HG03159 (cell line): ENCODE measurements around the gene ZNF341.
A peak's percentile ranks its signal among the peaks of the same experiment; 100 is the strongest.
"Not testable (repeated sequence)": the region's sequence is repeated elsewhere in the genome, so short reads cannot be mapped to it uniquely, and the experiment has no call there.

Experiments
- ATAC-seq: cut with Tn5 transposase; IDR thresholded peaks from one replicate; pipeline ENCODE4 v1.9.1; 2021; ENCODE audit warnings: mild to moderate bottlenecking, moderate library complexity; ENCODE audit not compliant: unreplicated experiment

The ZNF341 gene

DNA sequence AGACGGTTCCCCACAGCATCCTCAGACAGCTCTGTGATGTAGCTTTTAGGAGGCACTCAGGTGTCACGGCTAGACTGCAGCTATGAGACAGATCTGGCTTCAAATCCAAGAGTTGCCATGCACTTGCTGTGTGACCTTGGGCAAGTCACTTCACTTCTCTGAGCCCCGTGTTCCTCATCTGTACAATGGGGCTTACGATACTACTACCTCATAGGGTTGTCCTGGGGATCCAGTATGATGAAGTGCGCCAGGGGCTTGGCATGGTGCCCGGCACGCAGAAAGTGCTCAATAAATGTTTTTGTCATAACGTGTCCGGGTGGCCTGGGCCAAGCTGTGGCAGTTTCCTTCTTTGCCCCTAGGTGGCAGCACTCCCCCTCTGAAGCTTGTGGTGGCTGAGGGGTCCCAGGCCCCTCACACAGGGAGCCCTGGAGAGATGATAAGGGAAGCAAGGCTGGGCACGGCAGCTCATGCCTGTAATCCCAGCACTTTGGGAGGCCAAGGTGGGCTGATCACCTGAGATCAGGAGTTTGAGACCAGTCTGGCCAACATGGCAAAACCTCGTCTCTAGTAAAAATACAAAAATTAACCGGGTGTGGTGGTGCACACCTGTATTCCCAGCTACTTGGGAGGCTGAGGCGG is 60.3 kb downstream of the ZNF341 start:
- ATAC-seq = no peak

DNA sequence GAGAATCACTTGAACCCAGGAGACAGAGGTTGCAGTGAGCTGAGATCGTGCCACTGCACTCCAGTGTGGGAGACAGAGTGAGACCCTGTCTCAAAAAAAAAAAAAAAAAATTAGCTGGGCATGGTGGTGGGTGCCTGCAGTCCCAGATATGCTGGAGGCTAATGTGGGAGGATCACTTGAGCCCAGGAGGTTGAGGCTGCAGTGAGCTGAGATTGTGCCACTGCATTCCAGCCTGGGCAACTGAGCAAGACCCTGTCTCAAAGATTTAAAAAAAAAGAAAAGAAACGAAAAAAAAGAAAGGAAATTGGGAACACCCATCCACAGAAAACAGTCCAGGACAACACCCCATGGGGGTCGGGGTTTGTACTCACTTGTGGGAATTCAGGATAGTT is 60.8 kb downstream of the ZNF341 start:
- ATAC-seq = not testable (repeated sequence)

DNA sequence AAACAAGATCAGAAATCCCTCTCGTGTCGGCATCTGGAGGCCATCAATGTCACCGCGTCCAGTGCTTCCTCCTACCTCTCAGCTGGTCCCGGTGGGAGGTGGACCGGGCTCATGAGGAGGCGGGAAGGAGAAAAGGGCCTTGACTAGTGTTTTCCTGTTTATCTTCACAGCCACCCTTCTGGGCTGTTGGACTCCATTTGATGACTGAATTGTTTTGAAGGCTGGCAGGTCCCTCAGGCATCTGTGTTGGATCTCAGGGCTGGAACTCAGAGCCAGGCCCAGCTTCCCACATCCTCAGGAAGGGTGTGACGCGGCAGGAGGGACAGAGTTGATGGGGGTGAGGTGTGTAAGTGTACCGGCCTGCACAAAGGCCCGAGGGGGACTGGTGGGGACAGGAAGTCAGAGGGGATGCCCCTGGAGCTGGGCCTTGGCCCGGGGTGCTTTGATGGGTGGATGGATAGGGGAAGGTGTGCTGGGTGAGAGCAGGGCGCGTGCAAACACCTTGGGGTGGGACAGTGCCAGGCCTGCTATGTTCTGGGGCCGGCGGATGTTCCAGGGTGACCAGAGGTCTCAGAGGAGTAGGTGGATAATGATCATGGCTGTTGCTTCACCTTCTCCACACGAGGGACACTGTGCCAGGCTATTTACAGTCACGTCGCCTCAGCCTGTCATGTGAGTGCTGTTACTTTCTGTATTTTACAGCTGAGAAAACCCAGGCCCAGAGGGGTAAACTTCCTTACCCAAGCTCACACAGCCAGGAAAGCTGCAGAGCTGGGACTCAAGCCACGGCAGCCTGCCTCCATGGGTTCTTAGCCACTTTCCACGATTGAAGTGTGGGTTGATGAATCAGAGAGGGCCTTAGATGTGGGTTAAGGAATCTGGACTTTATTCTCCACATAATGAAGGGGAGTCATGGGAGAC is 61.5 kb downstream of the ZNF341 start:
- ATAC-seq = no peak

DNA sequence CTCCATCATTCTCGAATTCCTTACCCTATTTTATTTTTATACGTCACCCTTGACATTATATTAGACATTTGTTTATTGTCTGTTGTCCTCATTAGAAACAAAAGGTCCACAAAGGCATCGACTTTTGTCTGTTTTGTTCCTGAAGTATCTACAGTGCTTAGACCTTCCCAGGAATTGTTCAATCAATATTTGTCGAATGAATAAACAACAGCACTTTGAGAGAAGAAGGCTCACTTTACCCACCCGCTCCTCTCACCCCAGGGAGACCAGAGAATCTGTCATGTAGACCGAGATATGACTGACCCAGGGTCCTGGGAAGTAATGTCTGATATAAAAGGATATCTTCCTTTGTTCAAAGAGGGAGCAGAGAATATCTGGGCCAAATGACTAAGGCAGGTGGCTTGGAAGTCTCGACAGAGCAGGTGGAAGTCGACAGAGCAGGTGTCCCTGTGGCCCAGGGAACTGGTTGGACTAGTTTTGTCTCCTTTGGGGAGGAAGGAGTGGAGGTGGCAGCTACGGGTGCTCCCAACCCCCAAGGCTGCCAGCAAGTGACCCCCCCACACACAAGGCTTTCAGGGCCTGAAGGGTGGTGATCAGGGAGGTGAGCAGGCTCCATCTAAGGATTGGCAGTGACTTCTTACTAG is 64.6 kb downstream of the ZNF341 start:
- ATAC-seq = no peak

DNA sequence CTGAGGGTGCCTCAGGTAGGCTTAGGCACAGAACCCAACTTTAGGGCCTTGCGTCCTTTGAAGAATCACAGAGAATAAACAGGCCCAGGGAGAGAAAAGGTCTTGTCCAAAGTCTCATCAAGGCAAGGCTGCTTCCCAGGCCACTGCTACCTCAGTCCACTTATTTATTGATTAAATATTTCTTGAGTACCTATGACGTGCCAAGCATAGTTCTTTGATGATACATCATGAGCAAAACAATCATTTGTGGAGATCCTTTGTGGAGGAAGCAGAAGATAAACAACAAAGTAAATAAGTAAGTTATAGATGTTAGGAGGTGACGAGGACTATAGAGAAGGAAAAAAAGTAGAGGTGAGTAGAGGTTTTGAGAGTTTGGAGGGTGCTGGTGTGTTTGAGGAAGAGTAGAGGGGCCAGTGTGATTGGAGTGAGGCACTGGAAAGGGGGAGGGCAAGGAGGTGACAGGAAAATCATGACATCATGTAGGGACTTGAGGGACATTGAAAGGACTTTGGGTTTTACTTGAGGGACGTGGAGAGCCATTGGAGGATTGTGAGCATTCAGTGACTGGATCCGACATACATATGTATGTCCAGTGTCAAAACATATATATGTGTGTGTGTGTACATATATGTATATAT is 65.2 kb downstream of the ZNF341 start:
- no peak for ATAC-seq

DNA sequence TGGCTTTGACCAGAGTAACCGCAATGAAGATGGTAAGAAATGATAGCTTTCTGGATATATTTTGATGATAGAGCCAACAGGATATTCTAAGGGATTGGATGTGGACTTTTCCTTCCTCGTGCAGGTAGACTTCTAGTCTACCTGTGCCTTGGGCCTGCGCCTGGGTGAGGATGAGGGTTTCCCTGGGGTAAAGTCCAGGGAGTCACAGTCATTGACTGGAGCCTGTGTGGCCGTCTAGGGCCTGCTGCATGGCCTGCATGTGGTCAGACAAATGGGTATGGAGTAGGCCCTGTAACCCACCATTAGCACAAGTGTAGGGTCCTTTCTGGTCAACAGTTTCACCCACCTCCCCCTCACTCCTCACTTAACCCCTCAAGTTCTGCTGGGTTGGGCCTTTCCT is 66.6 kb downstream of the ZNF341 start:
- no peak for ATAC-seq

DNA sequence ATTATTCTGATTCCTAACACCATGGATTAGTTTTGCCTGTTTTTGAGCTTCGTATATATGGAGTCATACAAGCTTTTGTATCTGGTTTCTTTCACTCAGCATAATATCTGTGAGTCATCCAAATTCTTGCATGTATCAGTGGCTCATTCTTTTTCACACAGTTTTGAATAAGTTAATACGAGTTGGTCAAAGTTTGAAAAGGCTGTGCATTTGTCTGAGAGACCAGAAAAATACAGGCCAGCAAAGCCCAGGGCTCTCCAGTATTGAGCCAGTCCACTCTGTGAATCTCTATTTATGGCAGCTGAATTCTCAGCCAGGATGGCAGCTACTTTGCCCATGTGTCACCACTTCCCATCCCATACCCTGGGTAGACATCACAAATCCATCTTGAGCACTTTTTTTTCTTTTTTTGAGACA is 72.1 kb downstream of the ZNF341 start:
- no peak for ATAC-seq

DNA sequence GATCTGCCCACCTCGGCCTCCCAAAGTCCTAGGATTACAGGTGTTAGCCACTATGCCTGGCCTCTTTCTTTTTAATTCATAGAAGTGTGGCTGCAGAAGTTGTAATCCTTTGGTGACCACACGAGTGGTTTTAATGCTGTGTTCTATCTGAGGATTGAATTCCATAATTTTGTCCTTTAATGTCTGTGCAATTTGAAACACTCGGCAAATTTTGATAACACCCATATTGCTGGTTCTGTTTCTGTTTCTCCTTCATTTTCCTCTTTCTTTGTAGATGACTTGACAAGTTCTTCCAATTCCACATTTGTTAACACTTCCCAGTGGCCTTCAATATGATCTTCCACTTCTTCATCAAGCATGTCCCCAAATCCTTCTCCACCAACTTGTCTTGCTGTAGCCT is 76.6 kb downstream of the ZNF341 start:
- no peak for ATAC-seq

DNA sequence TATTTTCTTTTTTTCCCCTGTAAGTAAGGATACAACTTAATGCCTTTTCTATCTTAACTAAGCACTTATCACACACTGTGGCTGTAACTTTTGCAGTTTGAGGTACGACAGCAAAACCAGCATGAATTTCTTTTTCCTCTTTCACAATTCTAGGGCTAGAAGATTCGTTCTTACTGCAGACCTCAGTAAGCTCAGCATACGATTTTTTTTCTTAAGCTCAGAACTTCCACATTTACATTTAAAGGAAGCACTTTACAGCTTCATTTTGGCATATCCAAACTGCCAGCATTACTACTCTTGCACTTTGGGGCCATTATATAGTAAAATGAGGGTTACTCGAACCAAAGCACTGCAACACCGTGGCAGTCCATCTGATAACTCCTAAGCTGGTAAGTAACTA is 78.5 kb downstream of the ZNF341 start:
- ATAC-seq = no peak

DNA sequence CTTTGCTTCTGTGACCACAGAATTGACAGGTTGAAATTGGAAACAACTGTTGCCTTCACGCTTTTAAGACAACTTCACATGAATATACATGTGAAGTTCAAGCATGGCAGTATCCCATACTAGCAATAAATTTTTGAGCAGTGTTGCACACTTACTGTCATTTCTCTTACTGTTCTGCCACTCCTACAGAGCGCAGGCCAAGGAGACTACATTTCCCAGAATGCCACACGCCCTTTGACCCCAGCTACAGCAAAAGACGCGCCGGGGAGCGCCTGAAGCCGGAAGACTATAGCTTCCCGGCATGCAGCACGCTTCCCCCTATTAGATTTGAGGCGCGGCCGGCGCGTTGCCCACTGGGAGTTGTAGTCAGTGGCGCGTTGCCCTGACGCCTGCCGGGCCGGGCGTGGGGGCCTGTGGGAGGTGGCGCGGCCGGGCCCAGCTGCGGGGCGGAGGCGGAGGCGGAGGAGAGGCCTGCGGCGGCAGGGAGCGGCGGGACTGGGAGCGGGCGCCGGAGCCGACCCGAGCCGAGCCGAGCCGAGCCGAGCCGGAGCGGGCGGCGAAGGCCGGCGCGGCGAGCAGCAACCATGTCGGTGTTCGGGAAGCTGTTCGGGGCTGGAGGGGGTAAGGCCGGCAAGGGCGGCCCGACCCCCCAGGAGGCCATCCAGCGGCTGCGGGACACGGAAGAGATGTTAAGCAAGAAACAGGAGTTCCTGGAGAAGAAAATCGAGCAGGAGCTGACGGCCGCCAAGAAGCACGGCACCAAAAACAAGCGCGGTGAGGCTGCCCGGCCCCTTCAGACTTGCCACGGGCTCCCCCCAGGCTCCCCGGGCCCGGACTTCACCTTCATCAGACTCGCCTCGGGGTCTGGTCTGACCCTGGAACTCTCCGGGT is 79.3 kb downstream of the ZNF341 start, which contains the start of gene CHMP4B:
CHMP4B (plus strand) TSS at position 464 of the 891 bp plus-strand sequence; CDS start at position 585, 121 bp downstream.
- peak; percentile 94 for ATAC-seq

DNA sequence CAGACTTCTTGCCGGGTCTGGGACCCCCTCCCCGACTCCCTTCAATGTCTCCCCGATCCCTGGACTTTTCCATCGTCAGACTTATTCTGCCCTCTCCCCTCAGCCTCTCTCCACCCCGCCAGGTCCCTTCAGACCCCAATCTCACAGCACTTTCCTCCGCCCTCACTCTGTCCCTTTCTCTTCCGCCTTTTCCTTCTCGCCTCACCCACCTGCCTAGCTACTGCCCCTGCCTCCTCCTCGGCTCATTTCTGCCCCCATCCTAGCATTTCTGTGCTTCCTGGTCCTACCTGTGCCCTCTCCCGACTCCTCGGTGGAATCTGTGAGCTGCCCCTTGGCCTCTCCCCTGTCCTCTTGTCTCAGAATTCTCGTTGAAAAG is 80.0 kb downstream of the ZNF341 start:
- peak; percentile 13 for ATAC-seq

DNA sequence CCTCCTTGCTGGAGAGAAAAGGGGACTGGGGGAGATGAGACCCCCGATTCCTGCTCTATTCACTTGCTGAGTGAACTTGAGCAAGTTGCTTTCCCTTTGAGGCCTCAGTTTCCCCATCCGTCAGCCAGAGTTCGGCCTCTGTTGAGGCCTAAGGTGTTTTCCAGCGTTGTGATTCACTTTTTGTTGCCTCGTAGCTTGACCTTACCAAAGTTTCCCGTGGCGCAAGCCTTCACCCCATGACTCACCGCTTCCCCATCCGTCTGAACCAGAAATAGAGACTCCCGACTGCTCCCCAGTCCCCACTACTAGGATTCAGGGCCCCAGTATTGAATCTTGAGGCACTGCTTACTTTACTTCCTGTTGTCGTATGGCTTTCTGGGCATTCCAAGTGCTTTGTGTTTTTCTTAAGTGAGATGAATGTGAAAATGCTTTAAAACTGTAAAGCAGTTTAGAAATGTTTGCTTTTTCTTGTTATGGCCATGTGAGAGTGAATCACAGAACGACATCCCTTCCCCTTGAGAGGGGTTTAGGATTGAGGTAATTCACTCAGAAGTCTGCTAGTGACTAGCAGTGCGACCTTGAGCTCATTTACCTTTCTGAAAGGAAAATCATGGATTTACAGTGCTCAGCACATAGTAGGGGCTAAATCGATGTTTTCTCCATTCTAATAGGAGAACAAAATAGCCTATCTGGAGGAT is 80.5 kb downstream of the ZNF341 start:
- ATAC-seq = no peak

DNA sequence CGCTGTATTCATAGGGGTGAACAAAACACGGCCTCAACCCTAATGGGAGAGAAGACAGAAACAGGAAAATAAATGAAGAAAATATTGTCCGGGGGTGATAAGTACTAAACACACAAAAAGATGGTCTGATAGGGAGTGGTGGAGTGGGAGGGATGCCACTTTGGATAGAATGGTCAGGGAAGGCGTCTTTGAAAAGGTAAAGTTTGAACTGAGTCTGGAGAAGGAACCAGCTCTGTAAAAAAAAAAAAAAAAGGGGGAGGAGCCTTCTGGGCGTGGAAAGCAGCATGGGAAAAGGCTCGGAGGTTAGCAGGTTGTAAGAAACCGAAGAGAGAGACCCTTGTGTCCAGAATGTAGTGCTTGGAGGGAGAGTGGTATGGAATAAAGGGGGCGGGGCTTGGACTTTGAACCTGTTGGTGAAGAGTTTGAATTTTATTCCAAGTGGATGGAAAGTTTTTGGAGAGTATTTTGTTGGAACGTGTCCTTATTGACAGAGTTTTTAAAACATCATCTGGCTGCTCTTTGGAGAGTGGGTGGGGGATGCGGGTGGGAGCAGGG is 81.2 kb downstream of the ZNF341 start:
- no peak for ATAC-seq

DNA sequence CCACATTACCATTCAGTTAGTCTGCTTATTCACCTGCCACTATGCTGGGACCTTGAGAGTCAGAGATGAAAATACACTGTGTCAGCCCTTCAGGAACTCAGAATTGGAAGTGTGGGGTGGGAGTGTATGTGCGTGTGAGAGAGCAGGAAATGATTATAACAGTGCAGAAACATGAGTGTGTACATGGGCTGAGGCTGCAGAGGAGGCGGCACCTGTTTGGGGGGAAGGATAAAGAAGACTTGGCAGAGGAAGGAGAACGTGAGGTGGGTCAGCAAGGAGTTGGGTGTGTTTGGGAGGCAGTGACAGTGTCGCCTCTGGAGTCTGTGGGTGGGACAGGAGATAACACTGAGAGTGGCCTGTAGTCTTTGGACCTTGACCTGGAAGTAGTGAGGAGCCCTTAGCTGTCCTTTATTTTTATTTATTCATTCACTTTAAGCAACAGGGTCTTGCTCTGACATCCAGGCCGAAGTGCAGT is 82.5 kb downstream of the ZNF341 start:
- no peak for ATAC-seq

DNA sequence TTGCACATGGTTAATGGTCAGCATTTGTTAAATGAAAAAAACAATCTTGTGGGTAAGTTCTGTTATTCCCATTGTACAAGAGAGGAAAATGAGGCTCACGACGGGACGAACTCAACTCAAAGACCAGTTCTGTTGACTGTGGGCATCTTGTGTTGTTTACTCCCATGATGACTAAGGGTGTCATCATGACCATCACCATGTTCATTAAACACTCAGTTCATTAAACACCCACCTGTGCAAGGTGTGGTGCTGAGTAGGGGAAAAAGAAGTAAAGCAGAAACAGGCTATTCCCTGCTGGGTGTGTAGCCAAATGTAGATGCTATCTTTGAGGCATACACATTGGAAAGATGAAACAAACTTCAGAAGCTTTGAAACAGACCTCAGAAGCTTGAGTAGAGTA is 83.9 kb downstream of the ZNF341 start:
- ATAC-seq = no peak

DNA sequence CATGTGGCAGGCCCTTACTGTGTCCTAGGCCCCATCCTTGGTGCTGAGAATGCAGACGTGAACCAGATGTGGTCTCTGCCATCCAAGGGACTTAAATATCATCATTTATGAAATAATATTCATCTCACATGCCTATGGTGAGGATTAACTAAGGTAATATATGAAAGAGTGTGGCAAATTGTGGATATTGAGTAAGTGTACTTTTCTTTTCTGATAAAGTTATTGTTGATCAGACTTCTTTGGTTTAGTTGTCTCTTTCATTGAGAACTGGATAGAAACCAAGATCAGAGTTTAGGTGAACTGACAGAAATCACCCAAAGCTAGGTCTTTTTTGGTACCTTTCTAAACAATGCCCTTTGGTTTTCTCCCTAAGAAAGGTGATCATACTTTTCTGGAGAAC is 84.4 kb downstream of the ZNF341 start:
- ATAC-seq = no peak

DNA sequence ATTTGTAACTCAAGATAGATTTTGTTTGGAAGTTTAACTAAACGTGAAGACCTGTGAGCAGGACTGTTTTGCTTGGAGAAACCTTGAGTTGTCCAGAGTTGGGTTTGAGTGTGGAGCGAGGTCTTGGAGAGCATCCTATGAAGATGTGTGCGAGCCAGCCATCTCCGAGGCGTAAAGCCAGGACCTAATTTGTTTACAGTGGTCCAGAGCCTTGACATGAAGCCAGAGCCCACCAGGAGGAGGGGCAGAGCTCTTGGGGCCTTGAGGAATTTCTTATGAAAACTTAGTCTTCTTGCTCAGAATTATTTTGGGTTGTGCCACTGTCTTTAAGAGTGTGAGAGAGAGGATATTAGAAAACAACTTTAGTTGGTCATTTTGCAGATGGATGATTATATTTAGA is 85.6 kb downstream of the ZNF341 start:
- ATAC-seq = no peak

DNA sequence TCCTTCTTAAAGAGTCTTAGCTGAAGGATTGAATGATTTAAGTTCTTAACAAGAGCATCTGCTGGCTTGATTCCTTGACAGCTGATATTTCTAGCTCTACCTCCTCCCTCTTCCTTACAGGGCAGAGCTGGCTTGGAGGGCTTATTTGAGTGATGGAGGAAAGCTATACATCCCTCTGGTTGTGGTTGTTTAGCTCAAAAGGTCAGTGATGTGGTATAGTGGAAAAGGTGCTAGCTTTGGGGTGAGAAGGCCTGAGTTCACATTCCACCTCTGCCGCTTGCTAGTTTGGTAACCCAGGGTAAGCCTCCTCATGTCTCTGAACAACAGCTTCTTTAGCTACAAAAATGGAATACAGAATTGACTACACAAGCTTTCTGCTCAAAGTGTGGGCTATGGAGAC is 87.7 kb downstream of the ZNF341 start:
- ATAC-seq = no peak

DNA sequence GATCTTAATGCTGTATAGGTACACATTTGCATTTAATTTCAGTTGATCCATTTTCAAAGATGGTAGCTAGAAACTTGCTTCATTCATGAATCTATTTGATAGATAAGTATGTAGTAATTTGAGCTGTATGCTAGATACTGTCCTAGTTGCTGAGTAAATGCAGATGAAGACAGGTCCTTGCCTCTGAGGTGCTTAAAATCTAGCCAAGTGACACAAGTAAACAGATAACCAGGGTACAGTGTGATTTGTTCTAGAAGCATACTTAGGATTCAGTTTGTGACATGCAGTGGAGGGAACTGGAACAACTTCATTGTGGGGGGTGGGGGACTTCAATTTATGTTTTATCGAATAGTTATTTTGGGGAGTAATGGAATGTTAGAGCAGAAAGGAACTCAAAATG is 88.6 kb downstream of the ZNF341 start:
- no peak for ATAC-seq
